Spleen (tissue), 7 donors: ENCODE measurements around the gene VSTM2L.

Experiments
- CTCF ChIP-seq, 11 experiments: fragments of 200-600 bp in 7 of 11; fragments of 450-650 bp in 4 of 11; sonication (generic) in 4 of 11; IDR thresholded peaks in 8 of 11; conservative IDR thresholded peaks in 3 of 11; 1 replicate in 7 of 11; 2 replicates in 4 of 11; pipeline versions ENCODE4 v1.4.0 to v1.8.0; 2016 to 2021; ENCODE audit warnings: antibody characterized with exemption in 11 of 11, inconsistent platforms in 4 of 11, mild to moderate bottlenecking in 1 of 11
- POLR2A ChIP-seq, 3 donors: fragments of 450-650 bp; IDR thresholded peaks; one replicate each; pipeline ENCODE4 v1.5.1; 2017; ENCODE audit warnings: antibody characterized with exemption in 3 of 3, mild to moderate bottlenecking in 1 of 3
- POLR2AphosphoS5 ChIP-seq, 3 donors: sonication (generic); formaldehyde crosslinking; IDR thresholded peaks; one replicate each; pipeline ENCODE4 v1.5.1; 2017; ENCODE audit warnings: antibody characterized with exemption in 3 of 3
- donor health status: DM: no; HTN: no; CAD: no; lungs with moderate emphysema.
- donor health status: DM: no; HTN: no; CAD: no.
- donor health status: DM: no; HTN: no; CAD: no.

- TF ChIP-seq CTCF (IDR thresholded peaks at IDR 0.05 in 8 of 11, conservative IDR thresholded peaks at IDR 0.05 in 3 of 11) (no peak), POLR2A (IDR thresholded peaks at IDR 0.05) (no peak), POLR2AphosphoS5 (IDR thresholded peaks at IDR 0.05) (no peak)
These were observed 84.8 kb downstream of the VSTM2L start for GRCh38 chr20:37987602-37988290.
